K562 (cell line): ENCODE data around the gene OR10H5. TPM values are rescaled to one million over a fixed set of nuclear protein-coding genes. Genes with fewer than 3 reads are reported as not detected.

Experiments used
- ATF1 ChIP-seq, 2 experiments: fragments of 450-650 bp in 1 of 2; IDR thresholded peaks; 2 replicates each; pipeline ENCODE4 v1.6.1; 2016; ENCODE audit warnings: missing compliant biosample characterization in 1 of 2, missing genetic modification characterization in 1 of 2
- EGR1 ChIP-seq: fragments of 450-650 bp; conservative IDR thresholded peaks from 2 replicates; pipeline ENCODE4 v1.6.1; 2017; ENCODE audit warnings: mild to moderate bottlenecking
- HDAC6 ChIP-seq: IDR thresholded peaks from 2 replicates; pipeline ENCODE4 v1.6.1; 2012; ENCODE audit warnings: low read depth, mild to moderate bottlenecking, control low read depth, inconsistent platforms, low read length, moderate library complexity
- HDGF ChIP-seq: fragments of 450-650 bp; IDR thresholded peaks from 2 replicates; pipeline ENCODE4 v1.6.1; 2016
- HSF4 ChIP-seq: fragments of 250-450 bp; sonication (Bioruptor Pico); IDR thresholded peaks from 2 replicates; pipeline ENCODE4 v2.1.2; 2022; ENCODE audit warnings: mild to moderate bottlenecking, moderate library complexity, borderline replicate concordance
- ILF3 ChIP-seq: fragments of 450-650 bp; IDR thresholded peaks from 2 replicates; pipeline ENCODE4 v1.6.1; 2018; ENCODE audit warnings: antibody characterized with exemption, mild to moderate bottlenecking, moderate library complexity, borderline replicate concordance
- ILK ChIP-seq: fragments of 450-650 bp; IDR thresholded peaks from 2 replicates; pipeline ENCODE4 v1.6.1; 2016; ENCODE audit warnings: missing genetic modification characterization, low read depth, mild to moderate bottlenecking, missing compliant biosample characterization, moderate library complexity, borderline replicate concordance
- LCOR ChIP-seq: sonication (generic); formaldehyde crosslinking; IDR thresholded peaks from 2 replicates; pipeline ENCODE4 v1.8.0; 2022; ENCODE audit warnings: mild to moderate bottlenecking, missing genetic modification reagents
- NCOA4 ChIP-seq: fragments of 450-650 bp; IDR thresholded peaks from 2 replicates; pipeline ENCODE4 v1.6.1; 2018; ENCODE audit warnings: mild to moderate bottlenecking; ENCODE audit not compliant: partially characterized antibody
- NUFIP1 ChIP-seq: fragments of 450-650 bp; IDR thresholded peaks from 2 replicates; pipeline ENCODE4 v1.6.1; 2018; ENCODE audit not compliant: partially characterized antibody
- PHB2 ChIP-seq: fragments of 450-650 bp; IDR thresholded peaks from 2 replicates; pipeline ENCODE4 v1.6.1; 2017; ENCODE audit warnings: low read depth
- PTRF ChIP-seq: fragments of 450-650 bp; IDR thresholded peaks from 2 replicates; pipeline ENCODE4 v1.6.1; 2016; ENCODE audit warnings: mild to moderate bottlenecking, missing genetic modification characterization, missing compliant biosample characterization
- PYGO2 ChIP-seq: fragments of 450-650 bp; IDR thresholded peaks from 2 replicates; pipeline ENCODE4 v1.6.1; 2016; ENCODE audit warnings: mild to moderate bottlenecking, missing genetic modification characterization, moderate library complexity, missing compliant biosample characterization
- RAD51 ChIP-seq: fragments of 450-650 bp; IDR thresholded peaks from 2 replicates; pipeline ENCODE4 v1.7.1; 2016; ENCODE audit warnings: low read depth, mild to moderate bottlenecking, borderline replicate concordance
- SMARCA5 ChIP-seq: fragments of 450-650 bp; IDR thresholded peaks from 2 replicates; pipeline ENCODE4 v1.6.1; 2016
- SPI1 ChIP-seq: IDR thresholded peaks from 2 replicates; pipeline ENCODE4 v1.6.1; 2011; ENCODE audit warnings: low read depth, low read length, control low read depth, borderline replicate concordance
- USF1 ChIP-seq: sonication (generic); formaldehyde crosslinking; IDR thresholded peaks from 2 replicates; pipeline ENCODE4 v1.9.0; 2022; ENCODE audit warnings: mild to moderate bottlenecking, missing genetic modification reagents
- ZBTB8A ChIP-seq: fragments of 450-650 bp; IDR thresholded peaks from 2 replicates; pipeline ENCODE4 v1.6.1; 2018; ENCODE audit warnings: mild to moderate bottlenecking, moderate library complexity; ENCODE audit not compliant: partially characterized antibody
- ZC3H11A ChIP-seq: IDR thresholded peaks from 2 replicates; pipeline ENCODE4 v1.6.1; 2012; ENCODE audit warnings: low read depth, low read length, improper control_type of control experiment
- ZNF239 ChIP-seq: fragments of 250-450 bp; sonication (Bioruptor Pico); IDR thresholded peaks from 2 replicates; pipeline ENCODE4 v1.4.0; 2020; ENCODE audit warnings: mild to moderate bottlenecking
- polyA plus RNA-seq, 8 experiments: library from polyadenylated mRNA; depleted of rRNA in 4 of 8; stranded (reverse) in 5 of 8; unstranded in 3 of 8; fragments of >200 nt; fragmentation: Nextera tagmentation in 2 of 8; fragmentation: Illumina TruSeq in 1 of 8; extraction: Ambion mirVana in 2 of 8; extraction: Trizol in 1 of 8; gene quantifications; 2 replicates each; pipeline versions ENCODE4 v1.2.1 to v1.2.3, GENCODE V29; 2011 to 2014; ENCODE audit warnings: inconsistent platforms in 1 of 8, missing spikeins in 1 of 8
- total RNA-seq, 7 experiments: library from RNA; depleted of rRNA in 6 of 7; stranded (reverse); fragments of >200 nt in 6 of 7; fragmentation: Illumina TruSeq in 2 of 7; extraction: Trizol in 2 of 7; gene quantifications; 2 replicates each; pipeline versions ENCODE4 v1.2.1 to v1.2.3, GENCODE V29; 2011 to 2021; ENCODE audit warnings: low replicate concordance in 1 of 7
- TF ChIP-seq, protein P1 (sequence below): fragments of 250-450 bp; sonication (Bioruptor Pico); IDR thresholded peaks from 2 replicates; pipeline ENCODE4 v1.5.0; 2020; ENCODE audit warnings: mild to moderate bottlenecking, borderline replicate concordance
- TF ChIP-seq, protein P2 (sequence below): sonication (generic); formaldehyde crosslinking; IDR thresholded peaks from 2 replicates; pipeline ENCODE4 v1.8.0; 2022; ENCODE audit warnings: mild to moderate bottlenecking, missing genetic modification reagents
- TF ChIP-seq, protein P3 (sequence below): fragments of 450-650 bp; formaldehyde crosslinking; IDR thresholded peaks from 2 replicates; pipeline ENCODE4 v1.4.0; 2020; ENCODE audit warnings: mild to moderate bottlenecking, moderate library complexity
- TF ChIP-seq, protein P4 (sequence below): IDR thresholded peaks from 2 replicates; pipeline ENCODE4 v1.6.1; 2016; ENCODE audit warnings: missing genetic modification characterization, missing compliant biosample characterization

OR10H5 gene
- total and polyA plus RNA-seq, 9 of the 15 experiments (the other 6 are each of a cell fraction or from before 2014, with no cell fraction given) = not detected

GRCh38 chr19:15825753-15826152 is 38.3 kb downstream of the OR10H5 start (continued):
- TF ChIP-seq RAD51 (no peak), PTRF (tag) (peak; percentile 95), ILK (tag) (peak; percentile 85), ZNF239 (peak; percentile 81), PHB2 (no peak), HSF4 (CRISPR knock-in tag) (peak; percentile 67; the same call in 1 of the 2 replicates), NCOA4 (no peak), ILF3 (no peak), USF1 (no peak), ZC3H11A (no peak), NUFIP1 (no peak), ATF1 (CRISPR knock-in tag; IDR thresholded peaks at IDR 0.05) (no peak), ATF1 (tag; IDR thresholded peaks at IDR 0.05) (no peak), HDAC6 (no peak), EGR1 (no peak), LCOR (CRISPR knock-in tag) (no peak), SMARCA5 (no peak), HDGF (no peak), SPI1 (no peak), ZBTB8A (no peak), PYGO2 (tag) (peak; percentile 92)
- TF ChIP-seq, protein P1, sequence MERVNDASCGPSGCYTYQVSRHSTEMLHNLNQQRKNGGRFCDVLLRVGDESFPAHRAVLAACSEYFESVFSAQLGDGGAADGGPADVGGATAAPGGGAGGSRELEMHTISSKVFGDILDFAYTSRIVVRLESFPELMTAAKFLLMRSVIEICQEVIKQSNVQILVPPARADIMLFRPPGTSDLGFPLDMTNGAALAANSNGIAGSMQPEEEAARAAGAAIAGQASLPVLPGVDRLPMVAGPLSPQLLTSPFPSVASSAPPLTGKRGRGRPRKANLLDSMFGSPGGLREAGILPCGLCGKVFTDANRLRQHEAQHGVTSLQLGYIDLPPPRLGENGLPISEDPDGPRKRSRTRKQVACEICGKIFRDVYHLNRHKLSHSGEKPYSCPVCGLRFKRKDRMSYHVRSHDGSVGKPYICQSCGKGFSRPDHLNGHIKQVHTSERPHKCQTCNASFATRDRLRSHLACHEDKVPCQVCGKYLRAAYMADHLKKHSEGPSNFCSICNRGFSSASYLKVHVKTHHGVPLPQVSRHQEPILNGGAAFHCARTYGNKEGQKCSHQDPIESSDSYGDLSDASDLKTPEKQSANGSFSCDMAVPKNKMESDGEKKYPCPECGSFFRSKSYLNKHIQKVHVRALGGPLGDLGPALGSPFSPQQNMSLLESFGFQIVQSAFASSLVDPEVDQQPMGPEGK (CRISPR knock-in tag) = 0 out of 2 replicates have a peak, but pooled peaks have one; percentile 60
- TF ChIP-seq, protein P2, sequence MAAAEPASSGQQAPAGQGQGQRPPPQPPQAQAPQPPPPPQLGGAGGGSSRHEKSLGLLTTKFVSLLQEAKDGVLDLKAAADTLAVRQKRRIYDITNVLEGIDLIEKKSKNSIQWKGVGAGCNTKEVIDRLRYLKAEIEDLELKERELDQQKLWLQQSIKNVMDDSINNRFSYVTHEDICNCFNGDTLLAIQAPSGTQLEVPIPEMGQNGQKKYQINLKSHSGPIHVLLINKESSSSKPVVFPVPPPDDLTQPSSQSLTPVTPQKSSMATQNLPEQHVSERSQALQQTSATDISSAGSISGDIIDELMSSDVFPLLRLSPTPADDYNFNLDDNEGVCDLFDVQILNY (CRISPR knock-in tag) = no peak
- TF ChIP-seq, protein P3, sequence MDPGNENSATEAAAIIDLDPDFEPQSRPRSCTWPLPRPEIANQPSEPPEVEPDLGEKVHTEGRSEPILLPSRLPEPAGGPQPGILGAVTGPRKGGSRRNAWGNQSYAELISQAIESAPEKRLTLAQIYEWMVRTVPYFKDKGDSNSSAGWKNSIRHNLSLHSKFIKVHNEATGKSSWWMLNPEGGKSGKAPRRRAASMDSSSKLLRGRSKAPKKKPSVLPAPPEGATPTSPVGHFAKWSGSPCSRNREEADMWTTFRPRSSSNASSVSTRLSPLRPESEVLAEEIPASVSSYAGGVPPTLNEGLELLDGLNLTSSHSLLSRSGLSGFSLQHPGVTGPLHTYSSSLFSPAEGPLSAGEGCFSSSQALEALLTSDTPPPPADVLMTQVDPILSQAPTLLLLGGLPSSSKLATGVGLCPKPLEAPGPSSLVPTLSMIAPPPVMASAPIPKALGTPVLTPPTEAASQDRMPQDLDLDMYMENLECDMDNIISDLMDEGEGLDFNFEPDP (CRISPR knock-in tag) = no peak
- TF ChIP-seq, protein P4, sequence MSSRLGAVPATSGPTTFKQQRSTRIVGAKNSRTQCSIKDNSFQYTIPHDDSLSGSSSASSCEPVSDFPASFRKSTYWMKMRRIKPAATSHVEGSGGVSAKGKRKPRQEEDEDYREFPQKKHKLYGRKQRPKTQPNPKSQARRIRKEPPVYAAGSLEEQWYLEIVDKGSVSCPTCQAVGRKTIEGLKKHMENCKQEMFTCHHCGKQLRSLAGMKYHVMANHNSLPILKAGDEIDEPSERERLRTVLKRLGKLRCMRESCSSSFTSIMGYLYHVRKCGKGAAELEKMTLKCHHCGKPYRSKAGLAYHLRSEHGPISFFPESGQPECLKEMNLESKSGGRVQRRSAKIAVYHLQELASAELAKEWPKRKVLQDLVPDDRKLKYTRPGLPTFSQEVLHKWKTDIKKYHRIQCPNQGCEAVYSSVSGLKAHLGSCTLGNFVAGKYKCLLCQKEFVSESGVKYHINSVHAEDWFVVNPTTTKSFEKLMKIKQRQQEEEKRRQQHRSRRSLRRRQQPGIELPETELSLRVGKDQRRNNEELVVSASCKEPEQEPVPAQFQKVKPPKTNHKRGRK (tag) = no peak
